Measurements from ENCODE around the gene MEOX1.

MEOX1 gene

GRCh38 chr17:43695970-43696865, 34.5 kb upstream of the MEOX1 start:
- Histone ChIP-seq H3K9ac (no peak overlapping the region), H3K4me2 (no peak overlapping the region), H4K20me1 (ENCODE audit: insufficient read depth) (no peaks in the 10 kb centered on the region), H3K79me2 (ENCODE audit: insufficient read depth, low read depth) (no peaks in the 10 kb centered on the region), H3K27ac (no peak overlapping the region), H3K4me3 (IDR thresholded peaks at IDR 0.05; ENCODE audit: insufficient read depth, low read depth, low read length) (no peak overlapping the region), H3K4me1 (ENCODE audit: low read depth, poor library complexity, severe bottlenecking) (peaks cover 8% of the 10 kb centered on the region), H3K36me3 (ENCODE audit: insufficient read depth) (no peaks in the 10 kb centered on the region), H3K27me3 (ENCODE audit: insufficient read depth, low read depth) (peaks cover 33% of the 10 kb centered on the region), H2AFZ (ENCODE audit: low read depth) (no peak overlapping the region)
- TF ChIP-seq CTCF (conservative IDR thresholded peaks at IDR 0.05; ENCODE audit: low read depth, low read length) = no peak

GRCh38 chr17:43694081-43694870, 32.6 kb upstream of the MEOX1 start:
- Histone ChIP-seq H3K4me3 (IDR thresholded peaks at IDR 0.05; ENCODE audit: insufficient read depth, low read depth, low read length) (no peak overlapping the region), H3K9ac (no peak overlapping the region), H2AFZ (ENCODE audit: low read depth) (no peak overlapping the region)

GRCh38 chr17:43691317-43691693, 29.6 kb upstream of the MEOX1 start:
- H3K27me3 ChIP-seq (ENCODE audit: insufficient read depth, low read depth) = peaks cover 7% of the 10 kb centered on the region; the same call in 1 of the 2 replicates
- H3K79me2 ChIP-seq (ENCODE audit: insufficient read depth, low read depth) = no peaks in the 10 kb centered on the region
- no peaks in the 10 kb centered on the region for H3K36me3 ChIP-seq (ENCODE audit: insufficient read depth)
- H2AFZ ChIP-seq (ENCODE audit: low read depth) = no peak overlapping the region
- H3K9ac ChIP-seq = no peak overlapping the region
- H3K4me1 ChIP-seq (ENCODE audit: low read depth, poor library complexity, severe bottlenecking) = no peaks in the 10 kb centered on the region
- TF ChIP-seq CTCF (conservative IDR thresholded peaks at IDR 0.05; ENCODE audit: low read depth, low read length) = no peak
- H3K4me2 ChIP-seq = no peak overlapping the region
- H4K20me1 ChIP-seq (ENCODE audit: insufficient read depth) = no peaks in the 10 kb centered on the region
- H3K4me3 ChIP-seq (IDR thresholded peaks at IDR 0.05; ENCODE audit: insufficient read depth, low read depth, low read length) = no peak overlapping the region
- H3K27ac ChIP-seq = no peak overlapping the region

More at GRCh38 chr17:43694081-43694870, 32.6 kb upstream of the MEOX1 start:
- Histone ChIP-seq H3K4me2 (no peak overlapping the region), H3K27me3 (ENCODE audit: insufficient read depth, low read depth) (peaks cover 18% of the 10 kb centered on the region), H3K4me1 (ENCODE audit: low read depth, poor library complexity, severe bottlenecking) (no peaks in the 10 kb centered on the region), H3K27ac (no peak overlapping the region), H4K20me1 (ENCODE audit: insufficient read depth) (no peaks in the 10 kb centered on the region), H3K79me2 (ENCODE audit: insufficient read depth, low read depth) (no peaks in the 10 kb centered on the region), H3K36me3 (ENCODE audit: insufficient read depth) (no peaks in the 10 kb centered on the region)
- TF ChIP-seq CTCF (conservative IDR thresholded peaks at IDR 0.05; ENCODE audit: low read depth, low read length) = peak; percentile 95

- Histone ChIP-seq H3K4me3 (IDR thresholded peaks at IDR 0.05; ENCODE audit: insufficient read depth, low read depth, low read length) (no peak overlapping the region), H3K4me1 (ENCODE audit: low read depth, poor library complexity, severe bottlenecking) (no peaks in the 10 kb centered on the region), H3K9ac (no peak overlapping the region), H2AFZ (ENCODE audit: low read depth) (no peak overlapping the region), H3K4me2 (no peak overlapping the region), H3K27me3 (ENCODE audit: insufficient read depth, low read depth) (peaks cover 7% of the 10 kb centered on the region; the same call in 1 of the 2 replicates), H3K36me3 (ENCODE audit: insufficient read depth) (no peaks in the 10 kb centered on the region), H3K27ac (no peak overlapping the region), H3K79me2 (ENCODE audit: insufficient read depth, low read depth) (no peaks in the 10 kb centered on the region), H4K20me1 (ENCODE audit: insufficient read depth) (no peaks in the 10 kb centered on the region)
- TF ChIP-seq CTCF (conservative IDR thresholded peaks at IDR 0.05; ENCODE audit: low read depth, low read length) = no peak
Measured at GRCh38 chr17:43690624-43691316, 29.0 kb upstream of the MEOX1 start.
